Bronchial epithelial cell (primary cell): ENCODE results near the gene ZCCHC12. TPM values are rescaled to one million over a fixed set of nuclear protein-coding genes. Genes with fewer than 3 reads are reported as not detected.

Experiments used
- DNase-seq: peaks from one replicate; pipeline ENCODE4 v3.0.0-alpha.2; 2010; ENCODE audit warnings: low read depth
- FAIRE-seq: peaks from 2 replicates; lab custom pipeline; 2011; peaks lifted over from hg19 to GRCh38; lab: Jason Lieb, UNC
- H3K27me3 ChIP-seq: 2 replicates; pipeline ENCODE4 v1.5.1; 2011; ENCODE audit warnings: low read length; ENCODE audit not compliant: control insufficient read depth, insufficient read depth
- H3K36me3 ChIP-seq: 2 replicates; pipeline ENCODE4 v1.5.1; 2011; ENCODE audit warnings: low read length; ENCODE audit not compliant: control insufficient read depth, insufficient read depth
- H3K4me3 ChIP-seq: 2 replicates; pipeline ENCODE4 v1.5.1; 2011; ENCODE audit warnings: mild to moderate bottlenecking, low read depth, low read length, control low read depth
- total RNA-seq: library from RNA; depleted of rRNA; stranded (reverse); fragments of >200 nt; gene quantifications from 2 replicates; pipeline ENCODE4 v1.2.1, GENCODE V29; 2014
- TF ChIP-seq, protein P1 (sequence below): IDR thresholded peaks from 2 replicates; pipeline ENCODE4 v1.5.1; 2011; ENCODE audit warnings: mild to moderate bottlenecking, moderate library complexity, low read length, control low read depth, inconsistent platforms; ENCODE audit not compliant: insufficient read depth, severe bottlenecking

ZCCHC12 gene
- total RNA-seq, 1 donor from 2014 or later = under 0.01 TPM

DNA sequence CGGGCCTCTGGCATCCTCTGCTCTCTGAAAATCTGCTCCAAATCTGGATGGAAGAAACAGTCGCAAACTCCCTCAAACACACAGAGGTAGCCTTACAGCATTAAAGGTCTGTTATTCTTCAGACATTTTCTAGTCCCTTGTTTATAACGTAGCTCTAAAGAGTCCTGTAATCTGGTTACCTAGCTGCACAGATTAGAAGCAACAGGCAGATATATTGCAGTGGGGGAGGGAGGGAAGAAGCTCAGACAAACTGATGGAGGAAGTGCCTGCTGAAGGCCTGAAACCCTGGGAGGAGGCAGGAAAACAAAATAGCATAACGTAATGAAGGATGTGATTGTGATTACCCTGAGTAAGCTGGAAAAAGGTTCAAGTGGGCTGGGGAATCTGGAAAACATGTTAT, 39.4 kb downstream of the ZCCHC12 start:
- FAIRE-seq = no peak
- TF ChIP-seq, protein P1, sequence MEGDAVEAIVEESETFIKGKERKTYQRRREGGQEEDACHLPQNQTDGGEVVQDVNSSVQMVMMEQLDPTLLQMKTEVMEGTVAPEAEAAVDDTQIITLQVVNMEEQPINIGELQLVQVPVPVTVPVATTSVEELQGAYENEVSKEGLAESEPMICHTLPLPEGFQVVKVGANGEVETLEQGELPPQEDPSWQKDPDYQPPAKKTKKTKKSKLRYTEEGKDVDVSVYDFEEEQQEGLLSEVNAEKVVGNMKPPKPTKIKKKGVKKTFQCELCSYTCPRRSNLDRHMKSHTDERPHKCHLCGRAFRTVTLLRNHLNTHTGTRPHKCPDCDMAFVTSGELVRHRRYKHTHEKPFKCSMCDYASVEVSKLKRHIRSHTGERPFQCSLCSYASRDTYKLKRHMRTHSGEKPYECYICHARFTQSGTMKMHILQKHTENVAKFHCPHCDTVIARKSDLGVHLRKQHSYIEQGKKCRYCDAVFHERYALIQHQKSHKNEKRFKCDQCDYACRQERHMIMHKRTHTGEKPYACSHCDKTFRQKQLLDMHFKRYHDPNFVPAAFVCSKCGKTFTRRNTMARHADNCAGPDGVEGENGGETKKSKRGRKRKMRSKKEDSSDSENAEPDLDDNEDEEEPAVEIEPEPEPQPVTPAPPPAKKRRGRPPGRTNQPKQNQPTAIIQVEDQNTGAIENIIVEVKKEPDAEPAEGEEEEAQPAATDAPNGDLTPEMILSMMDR = no peak
- Histone ChIP-seq H3K27me3 (no peaks in the 10 kb centered on the region), H3K4me3 (no peak overlapping the region), H3K36me3 (no peaks in the 10 kb centered on the region)
- DNase-seq = no peak

DNA sequence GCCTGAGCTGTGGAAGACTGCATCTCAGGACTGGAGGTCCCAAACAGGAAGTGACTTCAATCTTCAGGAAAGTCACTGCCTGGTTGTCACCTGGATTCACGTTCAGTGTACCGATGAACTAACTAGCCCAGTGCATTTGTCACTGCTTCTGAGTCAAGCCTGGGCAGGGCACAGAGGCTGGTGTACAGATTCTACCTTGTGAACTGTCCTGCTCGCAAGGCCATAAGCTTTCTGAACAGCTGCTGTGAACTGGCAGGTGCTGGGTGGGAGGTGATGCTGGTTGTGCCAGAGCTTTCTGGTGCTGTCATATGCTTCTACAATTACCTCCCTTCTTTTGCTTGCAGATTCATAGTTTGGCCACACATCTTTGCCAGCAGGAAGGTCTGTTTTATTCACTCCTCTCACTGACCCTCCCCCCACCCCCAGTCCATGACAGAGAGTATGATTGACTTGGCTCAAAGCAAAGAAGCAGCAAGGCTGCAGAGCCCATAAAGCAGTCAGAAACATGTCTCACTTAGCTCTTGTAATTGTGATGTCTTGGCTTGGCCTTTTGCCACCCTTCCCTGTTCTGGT, 40.5 kb downstream of the ZCCHC12 start:
- FAIRE-seq = no peak
- Histone ChIP-seq H3K27me3 (no peaks in the 10 kb centered on the region), H3K36me3 (no peaks in the 10 kb centered on the region), H3K4me3 (no peak overlapping the region)
- TF ChIP-seq, protein P1 = no peak
- no peak for DNase-seq

DNA sequence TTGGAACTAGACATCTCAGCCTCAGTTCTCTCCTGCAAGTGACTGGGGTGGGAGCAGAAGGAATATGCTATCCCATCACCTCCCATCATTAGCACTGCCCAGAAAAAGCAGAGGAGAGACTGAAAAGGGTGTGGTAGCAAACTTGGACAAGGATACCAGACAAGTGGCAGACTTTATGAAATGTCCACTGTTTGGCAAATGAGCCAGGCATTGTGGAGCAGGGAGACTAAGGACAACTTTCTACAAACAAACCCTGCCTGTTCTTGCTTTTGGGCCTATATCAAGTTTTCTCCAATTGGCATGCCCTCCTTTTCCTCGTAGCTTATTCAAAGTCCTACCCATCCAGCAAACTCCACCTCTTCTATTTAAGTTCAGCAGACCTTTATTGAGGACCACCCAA, 41.6 kb downstream of the ZCCHC12 start:
- peak; percentile 47 for FAIRE-seq
- Histone ChIP-seq H3K36me3 (no peaks in the 10 kb centered on the region), H3K27me3 (no peaks in the 10 kb centered on the region), H3K4me3 (no peak overlapping the region)
- TF ChIP-seq, protein P1 = no peak
- no peak for DNase-seq

DNA sequence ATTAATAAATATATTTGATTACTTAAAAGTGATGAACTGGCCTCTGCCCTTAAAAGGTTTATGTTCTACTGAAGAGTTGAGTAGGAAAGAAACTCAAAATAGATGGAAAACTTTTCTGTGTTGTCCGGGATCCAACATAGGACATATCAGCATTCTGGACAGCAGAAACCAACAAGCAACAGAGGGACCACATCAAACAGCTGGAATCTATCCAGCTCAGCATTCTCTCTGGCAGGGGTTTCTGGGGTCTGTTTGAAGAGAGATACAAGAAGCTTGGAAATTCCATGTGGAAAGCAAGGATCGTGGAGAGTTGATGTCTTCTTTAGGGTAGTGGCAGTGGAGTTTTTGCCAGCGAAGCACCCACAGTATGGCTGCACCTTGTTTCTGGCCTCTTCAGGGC, 43.6 kb downstream of the ZCCHC12 start:
- Histone ChIP-seq H3K4me3 (no peak overlapping the region), H3K27me3 (no peaks in the 10 kb centered on the region), H3K36me3 (no peaks in the 10 kb centered on the region)
- FAIRE-seq = no peak
- TF ChIP-seq, protein P1 = no peak
- no peak for DNase-seq

DNA sequence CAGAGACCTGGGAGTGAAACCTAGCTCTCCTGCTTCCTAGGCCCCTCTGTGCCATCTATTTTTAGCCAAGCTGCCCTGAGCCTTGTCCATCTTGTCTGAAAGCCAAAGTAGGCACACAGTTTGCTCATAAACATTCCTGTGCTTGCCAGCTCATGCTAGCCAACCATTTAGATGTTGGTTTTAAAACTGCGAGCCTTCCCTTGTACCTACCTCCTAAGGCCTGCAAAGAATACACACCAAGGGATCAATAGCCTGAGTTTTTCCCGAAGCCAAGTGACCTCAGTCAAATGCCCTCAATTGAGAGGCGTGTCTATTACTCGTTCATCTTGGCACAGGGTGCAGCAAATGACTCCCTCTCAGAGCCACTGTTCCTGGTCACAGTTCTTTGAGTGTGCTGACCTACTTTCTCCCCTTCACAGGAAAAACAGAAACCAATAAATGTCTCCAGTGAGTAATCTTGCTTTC, 48.5 kb downstream of the ZCCHC12 start:
- H3K36me3 ChIP-seq = no peaks in the 10 kb centered on the region
- no peak for FAIRE-seq

More for the DNA sequence above, 48.5 kb downstream of the ZCCHC12 start:
- DNase-seq = peak; percentile 5
- TF ChIP-seq, protein P1 = no peak
- H3K4me3 ChIP-seq = no peak overlapping the region
- no peaks in the 10 kb centered on the region for H3K27me3 ChIP-seq

Other genes with a start within 250 kb of the ZCCHC12 start
- gene IL13RA1, start 96.2 kb upstream of the ZCCHC12 start, total RNA-seq = 25.0 and 37.5 TPM in 2 replicates
- gene LONRF3, start 150.8 kb downstream of the ZCCHC12 start, total RNA-seq = 0.51 and 0.79 TPM in 2 replicates
- not detected in 2 replicates for gene CT47C1, start 249.2 kb downstream of the ZCCHC12 start, total RNA-seq